ENCODE measurements around the gene TEX22. TPM values are rescaled to one million over a fixed set of nuclear protein-coding genes. Genes with fewer than 3 reads are reported as not detected.

TEX22 gene
- total RNA-seq, 4 donors from 2014 or later, result 0.17 to 0.34 TPM; not detected in 2

- WGBS, 2 donors, result 94% methylated on average over 18 to 20 of the region's 20 CpGs
- H3K4me3 ChIP-seq (ENCODE audit: low read depth, poor library complexity, severe bottlenecking), result no peak overlapping the region
- no peak for DNase-seq (ENCODE audit: low spot score in 2 of 2)
- intact Hi-C loops (cut with DNase I; ENCODE audit: low total_unique reads), result loop anchor here (5.0 kb wide), 1 partner anchor 159 kb away; the partner anchor contains the start of gene TMEM121
- TF ChIP-seq CTCF (IDR thresholded peaks at IDR 0.05) (no peak), POLR2A (IDR thresholded peaks at IDR 0.05) (no peak)
Observed at GRCh38 chr14:105368032-105368417, 30.3 kb upstream of the TEX22 start.

- intact Hi-C loops (cut with DNase I; ENCODE audit: low total_unique reads), result loop anchor here (5.0 kb wide), 1 partner anchor 159 kb away; the partner anchor contains the start of gene TMEM121
- WGBS, 2 donors, result 93 to 94% methylated on average over 12 to 20 of the region's 20 CpGs
- DNase-seq (ENCODE audit: low spot score in 2 of 2), result no peak
- TF ChIP-seq CTCF (IDR thresholded peaks at IDR 0.05) (no peak), POLR2A (IDR thresholded peaks at IDR 0.05) (no peak)
- H3K4me3 ChIP-seq (ENCODE audit: low read depth, poor library complexity, severe bottlenecking), result no peak overlapping the region
Observed at GRCh38 chr14:105368426-105368825, 29.9 kb upstream of the TEX22 start.

GRCh38 chr14:105368910-105369652, 29.3 kb upstream of the TEX22 start:
- intact Hi-C loops (cut with DNase I; ENCODE audit: low total_unique reads), result loop anchor here (5.0 kb wide), 1 partner anchor 158 kb away; the partner anchor contains the start of gene TMEM121
- WGBS, 2 donors, result 87 to 90% methylated on average over 14 to 29 of the region's 29 CpGs
- H3K4me3 ChIP-seq (ENCODE audit: low read depth, poor library complexity, severe bottlenecking), result no peak overlapping the region
- DNase-seq (ENCODE audit: low spot score in 2 of 2), result no peak
- TF ChIP-seq POLR2A (IDR thresholded peaks at IDR 0.05) (no peak), CTCF (IDR thresholded peaks at IDR 0.05) (no peak)

- TF ChIP-seq CTCF (IDR thresholded peaks at IDR 0.05) (no peak), POLR2A (IDR thresholded peaks at IDR 0.05) (no peak)
- no peak overlapping the region for H3K4me3 ChIP-seq (ENCODE audit: low read depth, poor library complexity, severe bottlenecking)
- intact Hi-C loops (cut with DNase I; ENCODE audit: low total_unique reads), result loop anchor here (5.0 to 10.0 kb wide), 2 partner anchors 125 to 158 kb away; partner anchors contain the start of genes TEDC1 and TMEM121
- DNase-seq (ENCODE audit: low spot score in 2 of 2), result no peak
- WGBS, 2 donors, result 96% methylated on average over 22 to 28 of the region's 28 CpGs
Observed at GRCh38 chr14:105369653-105370040, 28.7 kb upstream of the TEX22 start.

- no peak for DNase-seq (ENCODE audit: low spot score in 2 of 2)
- intact Hi-C loops (cut with DNase I; ENCODE audit: low total_unique reads), result loop anchor here (10.0 kb wide), 1 partner anchor 120 kb away; the partner anchor contains the start of gene TEDC1
- WGBS, 2 donors, result 58 to 63% methylated on average over 11 of the region's 11 CpGs
Observed at GRCh38 chr14:105374389-105374788, 23.9 kb upstream of the TEX22 start.

More at GRCh38 chr14:105374389-105374788, 23.9 kb upstream of the TEX22 start:
- H3K4me3 ChIP-seq (ENCODE audit: low read depth, poor library complexity, severe bottlenecking), result no peak overlapping the region
- TF ChIP-seq CTCF (IDR thresholded peaks at IDR 0.05), result no peak
- no peak for TF ChIP-seq POLR2A (IDR thresholded peaks at IDR 0.05)

All from lower leg skin (tissue), 4 donors.